HepG2 (cell line): ENCODE data around the gene HBS1L. TPM values are rescaled to one million over a fixed set of nuclear protein-coding genes. Genes with fewer than 3 reads are reported as not detected.
A peak's percentile ranks its signal among the peaks of the same experiment; 100 is the strongest.

Source experiments
- ATAC-seq: fragments of 200-7000 bp; cut with Tn5 transposase; 3 replicates; pipeline ENCODE4 v1.9.1; 2020; ENCODE audit warnings: mild to moderate bottlenecking, moderate library complexity
- BruUV-seq: library from RNA; stranded (reverse); fragments of 400-500 nt; replicated peaks from 2 replicates; lab custom pipeline; 2021; lab: Mats Ljungman, UMichigan
- CTCF ChIA-PET: fragments of 300-600 bp; formaldehyde crosslinking; extraction: SDS; loops from one replicate; lab custom pipeline; 2021; ENCODE audit warnings: low total read pairs, inconsistent platforms, low intra/inter-chr PET ratio; lab: Yijun Ruan, JAX
- POLR2A ChIA-PET: fragments of 350-600 bp; sonication (Branson Sonifier 250); formaldehyde crosslinking; loops from one replicate; lab custom pipeline; 2020; ENCODE audit warnings: antibody characterized with exemption, inconsistent platforms; lab: Yijun Ruan, JAX
- DNase-seq: peaks from one replicate; pipeline ENCODE4 v3.0.0-alpha.2; 2015; ENCODE audit warnings: low spot score
- FAIRE-seq: peaks from 3 replicates; lab custom pipeline; 2011; peaks lifted over from hg19 to GRCh38; lab: Jason Lieb, UNC
- H2AFZ ChIP-seq: one replicate; pipeline ENCODE4 v1.6.1; 2011; ENCODE audit warnings: low read length, inconsistent platforms
- H3K27ac ChIP-seq: fragments of 300-600 bp; 3 replicates; pipeline ENCODE4 v1.8.0; 2011; ENCODE audit warnings: mixed run types, mild to moderate bottlenecking, mixed read lengths, low read length, inconsistent platforms; ENCODE audit not compliant: insufficient read depth; ENCODE audit errors: extremely low read length
- H3K27me3 ChIP-seq, 2 experiments: fragments of 200-600 bp in 1 of 2; 2 replicates in 1 of 2; 3 replicates in 1 of 2; pipeline versions ENCODE4 v1.6.0 to v1.8.0; 2011; ENCODE audit warnings: low read length in 2 of 2, mild to moderate bottlenecking in 2 of 2, moderate library complexity in 2 of 2, inconsistent platforms in 1 of 2; ENCODE audit not compliant: insufficient read depth in 2 of 2, control insufficient read depth in 1 of 2
- H3K36me3 ChIP-seq, 2 experiments: fragments of 200-600 bp in 1 of 2; replicated peaks in 1 of 2; 2 replicates in 1 of 2; 3 replicates in 1 of 2; pipeline versions ENCODE4 v1.5.1 to v1.8.0; 2011; ENCODE audit warnings: low read length in 2 of 2, inconsistent platforms in 1 of 2; ENCODE audit not compliant: insufficient read depth in 2 of 2, control insufficient read depth in 1 of 2
- H3K4me1 ChIP-seq: 2 replicates; pipeline ENCODE4 v1.5.1; 2012; ENCODE audit warnings: low read length, inconsistent platforms; ENCODE audit not compliant: insufficient read depth
- H3K4me2 ChIP-seq: 2 replicates; pipeline ENCODE4 v1.6.0; 2011; ENCODE audit warnings: low read depth, low read length, inconsistent platforms
- H3K4me3 ChIP-seq, 3 experiments: fragments of 200-600 bp in 1 of 3; sonication (generic), shearing (Covaris generic) in 1 of 3; replicated peaks in 1 of 3; 2 replicates each; pipeline ENCODE4 v1.5.1; 2011 to 2016; ENCODE audit warnings: low read length in 3 of 3, inconsistent platforms in 2 of 3, low read depth in 2 of 3, mild to moderate bottlenecking in 2 of 3, control low read depth in 1 of 3, mixed read lengths in 1 of 3; ENCODE audit not compliant: insufficient read depth in 1 of 3
- H3K79me2 ChIP-seq: one replicate; pipeline ENCODE4 v1.6.1; 2011; ENCODE audit warnings: low read length, inconsistent platforms; ENCODE audit not compliant: insufficient read depth
- H3K9ac ChIP-seq: 2 replicates; pipeline ENCODE4 v1.6.0; 2011; ENCODE audit warnings: mild to moderate bottlenecking, low read depth, low read length, inconsistent platforms; ENCODE audit not compliant: insufficient read depth
- H3K9me3 ChIP-seq: 2 replicates; pipeline ENCODE4 v1.5.1; 2012; ENCODE audit warnings: mild to moderate bottlenecking, low read length
- H4K20me1 ChIP-seq: 2 replicates; pipeline ENCODE4 v1.6.0; 2011; ENCODE audit warnings: inconsistent platforms, mild to moderate bottlenecking, low read length, moderate library complexity; ENCODE audit not compliant: insufficient read depth
- ARNT2 ChIP-seq: sonication (generic); formaldehyde crosslinking; IDR thresholded peaks from 2 replicates; pipeline ENCODE4 v1.8.0; 2022; ENCODE audit warnings: mild to moderate bottlenecking, low read depth, missing genetic modification reagents, moderate library complexity
- HMGA1 ChIP-seq: sonication (generic); formaldehyde crosslinking; conservative IDR thresholded peaks from 2 replicates; pipeline ENCODE4 v1.4.0; 2020; ENCODE audit warnings: missing genetic modification reagents
- HNF4A ChIP-seq: sonication (generic); formaldehyde crosslinking; IDR thresholded peaks from 2 replicates; pipeline ENCODE4 v1.4.0; 2020; ENCODE audit warnings: missing genetic modification reagents
- IKZF1 ChIP-seq: fragments of 450-650 bp; IDR thresholded peaks from 2 replicates; pipeline ENCODE4 v1.7.1; 2016
- KDM2A ChIP-seq: sonication (generic); formaldehyde crosslinking; IDR thresholded peaks from 2 replicates; pipeline ENCODE4 v1.4.0; 2020; ENCODE audit warnings: low read depth, missing genetic modification reagents, borderline replicate concordance
- MAFF ChIP-seq: IDR thresholded peaks from 2 replicates; pipeline ENCODE4 v1.6.1; 2011; ENCODE audit warnings: low read depth, low read length, improper control_type of control experiment
- MAFK ChIP-seq, 2 experiments: IDR thresholded peaks in 1 of 2; conservative IDR thresholded peaks in 1 of 2; 2 replicates each; pipeline ENCODE4 v1.6.1; 2011; ENCODE audit warnings: improper control_type of control experiment in 2 of 2, low read length in 2 of 2
- NFIC ChIP-seq: IDR thresholded peaks from 2 replicates; pipeline ENCODE4 v1.6.1; 2012; ENCODE audit warnings: mild to moderate bottlenecking, low read length, inconsistent platforms
- PAXIP1 ChIP-seq: sonication (generic); formaldehyde crosslinking; conservative IDR thresholded peaks from 2 replicates; pipeline ENCODE4 v1.4.0; 2020; ENCODE audit warnings: mild to moderate bottlenecking, missing genetic modification reagents, moderate library complexity
- PHB2 ChIP-seq: fragments of 450-650 bp; IDR thresholded peaks from 2 replicates; pipeline ENCODE4 v1.6.1; 2018; ENCODE audit not compliant: partially characterized antibody
- RXRB ChIP-seq: IDR thresholded peaks from 2 replicates; pipeline ENCODE4 v1.6.1; 2016; ENCODE audit warnings: borderline replicate concordance, missing genetic modification reagents, missing compliant biosample characterization
- XRCC5 ChIP-seq: fragments of 200-400 bp; formaldehyde crosslinking; optimal IDR thresholded peaks from 2 replicates; pipeline ENCODE3; 2017; ENCODE audit warnings: mild to moderate bottlenecking, low read length
- ZNF24 ChIP-seq: fragments of 450-650 bp; IDR thresholded peaks from 2 replicates; pipeline ENCODE4 v1.6.1; 2017; ENCODE audit warnings: antibody characterized with exemption, mild to moderate bottlenecking
- ZNF296 ChIP-seq: sonication (generic); formaldehyde crosslinking; conservative IDR thresholded peaks from 2 replicates; pipeline ENCODE4 v1.5.0; 2020; ENCODE audit warnings: mild to moderate bottlenecking, missing genetic modification reagents
- ZNF350 ChIP-seq: sonication (generic); formaldehyde crosslinking; IDR thresholded peaks from 2 replicates; pipeline ENCODE4 v1.4.0; 2020; ENCODE audit warnings: mild to moderate bottlenecking, low read depth, missing genetic modification reagents, borderline replicate concordance
- ZNF430 ChIP-seq: sonication (generic); formaldehyde crosslinking; IDR thresholded peaks from 2 replicates; pipeline ENCODE4 v1.9.0; 2021; ENCODE audit warnings: mild to moderate bottlenecking, missing genetic modification reagents
- WGBS: methylation state at CpG from one replicate; pipeline ENCODE4 v1.1.6; 2017; ENCODE audit warnings: low lambda C conversion rate; 5-methylcytosine and 5-hydroxymethylcytosine counted together
- in situ Hi-C: cut with HindIII; loops from 2 replicates; pipeline ENCODE4 v1.10.0; 2017; ENCODE audit warnings: low pct_unique_long_range_greater_than_20kb; ENCODE audit not compliant: extremely low pct_ligation_motif_present
- intact Hi-C: fragments of 100-400 bp; cut with micrococcal nuclease; formaldehyde crosslinking; loops from one replicate; pipeline ENCODE4 v1.10.0; 2022; ENCODE audit not compliant: unreplicated experiment
- polyA plus RNA-seq, 8 experiments: library from polyadenylated mRNA; depleted of rRNA in 3 of 8; stranded (reverse) in 7 of 8; unstranded in 1 of 8; fragments of >200 nt; fragmentation: Illumina TruSeq in 4 of 8; extraction: Trizol in 4 of 8; gene quantifications; 2 replicates each; pipeline versions ENCODE4 v1.2.1 to v1.2.3, GENCODE V29; 2011 to 2016; ENCODE audit warnings: low read depth in 4 of 8, missing spikeins in 1 of 8, mixed read lengths in 1 of 8; ENCODE audit not compliant: insufficient read depth in 1 of 8
- total RNA-seq, 5 experiments: library from RNA; depleted of rRNA; stranded (reverse); fragments of >200 nt; fragmentation: Illumina TruSeq; extraction: Trizol; gene quantifications; 2 replicates each; pipeline ENCODE4 v1.2.3, GENCODE V29; 2016; ENCODE audit warnings: low read depth in 1 of 5
- TF ChIP-seq, protein P1 (sequence below): IDR thresholded peaks from 2 replicates; pipeline ENCODE4 v1.6.1; 2012; ENCODE audit warnings: inconsistent platforms

HBS1L gene
- total and polyA plus RNA-seq, 2 of the 13 experiments (the other 11 are each of a cell fraction or from before 2014, with no cell fraction given): 44.1 to 138 TPM

DNA sequence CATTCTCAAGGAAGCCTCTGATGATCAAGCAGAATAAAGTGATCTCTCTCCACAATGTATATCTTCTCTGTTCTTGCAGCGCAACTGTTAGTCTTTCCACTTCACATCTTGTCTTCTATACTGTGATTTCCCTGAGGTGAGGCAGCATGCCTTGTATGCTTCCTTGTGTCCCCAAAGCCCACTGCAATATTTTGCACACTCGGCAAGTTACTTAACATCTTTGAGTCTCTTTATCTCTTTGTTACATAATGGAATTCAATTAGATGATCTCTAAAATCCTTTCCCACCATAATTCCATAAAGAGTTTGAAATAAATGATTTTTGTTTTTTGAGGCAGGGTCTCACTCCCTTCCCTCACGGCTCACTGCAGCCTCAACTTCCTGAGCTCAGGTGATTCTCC, 64.4 kb downstream of the HBS1L start:
- no peak for DNase-seq
- no peaks in the 10 kb centered on the region for H3K4me1 ChIP-seq
- H3K9me3 ChIP-seq: no peaks in the 10 kb centered on the region
- no peak overlapping the region for H3K27ac ChIP-seq
- no peaks in the 10 kb centered on the region for H4K20me1 ChIP-seq
- BruUV-seq: no TSS peak
- peaks cover 0 to 23% of the 10 kb centered on the region in 2 experiments; a peak in 4 of 5 replicates for H3K36me3 ChIP-seq
- no peak overlapping the region for H2AFZ ChIP-seq
- no peak overlapping the region for H3K4me3 ChIP-seq
- no peak overlapping the region for H3K4me2 ChIP-seq
- FAIRE-seq: no peak
- in situ Hi-C loops (no loop called here), intact Hi-C loops (no loop called here)
- no peak for ATAC-seq
- WGBS: 97% methylated on average over 3 of the region's 3 CpGs
- H3K9ac ChIP-seq: no peak overlapping the region
- POLR2A ChIA-PET: no interaction called here
- no peaks in the 10 kb centered on the region for H3K79me2 ChIP-seq
- CTCF ChIA-PET: no interaction called here
- no peaks in the 10 kb centered on the region for H3K27me3 ChIP-seq
- TF ChIP-seq NFIC (no peak), XRCC5 (no peak), HNF4A (CRISPR knock-in tag) (no peak), ARNT2 (CRISPR knock-in tag) (no peak), ZNF430 (CRISPR knock-in tag) (no peak), PHB2 (no peak), ZNF296 (no peak), IKZF1 (no peak), HMGA1 (CRISPR knock-in tag) (no peak), MAFK (conservative IDR thresholded peaks at IDR 0.05 in 1 of 2, IDR thresholded peaks at IDR 0.05 in 1 of 2; ENCODE audit: low read length in 2 of 2) (peak; percentile 82 to 88; a peak in 3 of 4 replicates), ZNF350 (CRISPR knock-in tag) (no peak), PAXIP1 (CRISPR knock-in tag) (no peak), KDM2A (CRISPR knock-in tag) (no peak), ZNF24 (no peak), RXRB (CRISPR knock-in tag) (no peak), MAFF (peak; percentile 74)
- TF ChIP-seq, protein P1, sequence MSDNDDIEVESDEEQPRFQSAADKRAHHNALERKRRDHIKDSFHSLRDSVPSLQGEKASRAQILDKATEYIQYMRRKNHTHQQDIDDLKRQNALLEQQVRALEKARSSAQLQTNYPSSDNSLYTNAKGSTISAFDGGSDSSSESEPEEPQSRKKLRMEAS: no peak
